ENCODE results near the gene FOXD1.

- TF ChIP-seq CTCF (IDR thresholded peaks at IDR 0.05 in 2 of 3, conservative IDR thresholded peaks at IDR 0.05 in 1 of 3; ENCODE audit: insufficient read depth in 2 of 3, low read depth in 1 of 3, low read length in 3 of 3): no peak
- TF ChIP-seq HMG20A (CRISPR knock-in tag; conservative IDR thresholded peaks at IDR 0.05): no peak
- TF ChIP-seq EZH2 (IDR thresholded peaks at IDR 0.05; ENCODE audit: borderline replicate concordance, low read depth, low read length): no peak
- TF ChIP-seq ZC3H4 (CRISPR knock-in tag; IDR thresholded peaks at IDR 0.05; ENCODE audit: borderline replicate concordance): no peak
- no peak for TF ChIP-seq BHLHE40 (IDR thresholded peaks at IDR 0.05; ENCODE audit: low read length)
- TF ChIP-seq YY1 (IDR thresholded peaks at IDR 0.05; ENCODE audit: borderline replicate concordance in 1 of 3, control insufficient read depth in 1 of 3, extremely low read depth in 1 of 3, insufficient read depth in 3 of 3, insufficient read length in 1 of 3, insufficient replicate concordance in 2 of 3, low read depth in 1 of 3, low read length in 2 of 3): no peak
- no peak for TF ChIP-seq ZNF830 (CRISPR knock-in tag; IDR thresholded peaks at IDR 0.05)
- TF ChIP-seq HDAC6 (IDR thresholded peaks at IDR 0.05; ENCODE audit: low read depth, low read length): no peak
- no peak for TF ChIP-seq ARID1B (IDR thresholded peaks at IDR 0.05)
- no peak for TF ChIP-seq CTCFL (IDR thresholded peaks at IDR 0.05; ENCODE audit: borderline replicate concordance, insufficient read depth, low read depth, low read length, poor library complexity, severe bottlenecking)
Observed at GRCh38 chr5:73493421-73493820, 44.8 kb upstream of the FOXD1 start.

Data from K562 (cell line).